Activated CD8-positive, alpha-beta memory T cell treated with anti-CD3 and anti-CD28 coated beads for 4 hours (primary cell): ENCODE measurements around the gene AGGF1.
"Not testable (repeated sequence)": the region's sequence is repeated elsewhere in the genome, so short reads cannot be mapped to it uniquely, and the experiment has no call there.

Experiments used
- DNase-seq, 2 donors: peaks; one replicate each; pipeline ENCODE4 v3.0.0-alpha.2; 2020; ENCODE audit warnings: low read depth in 2 of 2

AGGF1 gene

GRCh38 chr5:77086689-77087483 lies 56.7 kb downstream of the AGGF1 start, which contains the start of gene ZBED3:
ZBED3 (minus strand) TSS chr5:77087285; CDS start chr5:77077878, 9,407 bp downstream.
- DNase-seq: peak in 1 of 2 donors; percentile 28

- DNase-seq: no peak
Observed at GRCh38 chr5:77087484-77088261, 57.5 kb downstream of the AGGF1 start.

GRCh38 chr5:77095189-77095588 lies 65.0 kb downstream of the AGGF1 start:
- no peak for DNase-seq

GRCh38 chr5:77101298-77101697 lies 71.1 kb downstream of the AGGF1 start:
- no peak for DNase-seq

GRCh38 chr5:77102549-77102948 lies 72.3 kb downstream of the AGGF1 start:
- DNase-seq: no peak

GRCh38 chr5:77103457-77103856 lies 73.3 kb downstream of the AGGF1 start:
- no peak for DNase-seq

- DNase-seq: no peak
Observed at GRCh38 chr5:77104813-77105212, 74.6 kb downstream of the AGGF1 start.

GRCh38 chr5:77107035-77107434 lies 76.8 kb downstream of the AGGF1 start:
- not testable (repeated sequence) for DNase-seq
